Smooth muscle cell (in vitro differentiated cells): ENCODE results near the gene INTS2. TPM values are rescaled to one million over a fixed set of nuclear protein-coding genes. Genes with fewer than 3 reads are reported as not detected.

Experiments used
- DNase-seq: peaks from one replicate; lab custom pipeline; 2025; ENCODE audit not compliant: unreplicated experiment; lab: John Stamatoyannopoulos, UW
- H2AFZ ChIP-seq: fragments of 200-600 bp; sonication (generic); 2 replicates; pipeline ENCODE4 v1.6.0; 2016; ENCODE audit warnings: antibody characterized with exemption, low read depth, mild to moderate bottlenecking
- H3F3A ChIP-seq: fragments of 200-600 bp; sonication (generic); 2 replicates; pipeline ENCODE4 v1.6.0; 2017; ENCODE audit warnings: antibody characterized with exemption, low read depth
- H3K27ac ChIP-seq: fragments of 200-600 bp; sonication (generic); 2 replicates; pipeline ENCODE4 v1.5.1; 2016; ENCODE audit warnings: low read depth, mild to moderate bottlenecking
- H3K27me3 ChIP-seq: fragments of 200-600 bp; sonication (generic); 2 replicates; pipeline ENCODE4 v1.6.1; 2016; ENCODE audit warnings: low read depth, mild to moderate bottlenecking
- H3K36me3 ChIP-seq: fragments of 200-600 bp; sonication (generic); 2 replicates; pipeline ENCODE4 v1.5.1; 2016; ENCODE audit warnings: low read depth
- H3K4me1 ChIP-seq: fragments of 200-600 bp; sonication (generic); 2 replicates; pipeline ENCODE4 v1.5.1; 2016; ENCODE audit warnings: low read depth
- H3K4me2 ChIP-seq: fragments of 200-600 bp; sonication (generic); 2 replicates; pipeline ENCODE4 v1.6.0; 2016; ENCODE audit warnings: mild to moderate bottlenecking
- H3K4me3 ChIP-seq: fragments of 200-600 bp; sonication (generic); 2 replicates; pipeline ENCODE4 v1.5.1; 2016; ENCODE audit warnings: mild to moderate bottlenecking
- H3K79me2 ChIP-seq: fragments of 200-600 bp; sonication (generic); 2 replicates; pipeline ENCODE4 v1.6.0; 2016; ENCODE audit warnings: low read depth, mild to moderate bottlenecking
- H3K9ac ChIP-seq: fragments of 200-600 bp; sonication (generic); 2 replicates; pipeline ENCODE4 v1.6.0; 2016; ENCODE audit warnings: low read depth
- H3K9me3 ChIP-seq: fragments of 200-600 bp; sonication (generic); replicated peaks from 2 replicates; pipeline ENCODE4 v1.5.1; 2016; ENCODE audit warnings: low read depth
- H4K20me1 ChIP-seq: fragments of 200-600 bp; sonication (generic); 2 replicates; pipeline ENCODE4 v1.6.0; 2016; ENCODE audit warnings: low read depth
- CTCF ChIP-seq: fragments of 200-600 bp; sonication (generic); IDR thresholded peaks from 2 replicates; pipeline ENCODE4 v1.5.1; 2017; ENCODE audit warnings: borderline replicate concordance, mild to moderate bottlenecking, antibody characterized with exemption; ENCODE audit not compliant: insufficient read depth, poor library complexity, severe bottlenecking
- WGBS: methylation state at CpG from one replicate; pipeline ENCODE4 v1.1.7; 2016; ENCODE audit warnings: low lambda C conversion rate; 5-methylcytosine and 5-hydroxymethylcytosine counted together
- polyA plus RNA-seq: library from polyadenylated mRNA; unstranded; fragments of >200 nt; fragmentation: Nextera tagmentation; extraction: Ambion mirVana; gene quantifications from 2 replicates; pipeline ENCODE4 v1.2.1, GENCODE V29; 2016
- total RNA-seq: library from RNA; depleted of rRNA; stranded (reverse); fragments of >200 nt; gene quantifications from 2 replicates; pipeline ENCODE4 v1.2.3, GENCODE V29; 2014

Gene INTS2
- total and polyA plus RNA-seq, 2 experiments from 2014 or later: 3.9 to 15.5 TPM

- no peaks in the 10 kb centered on the region for H4K20me1 ChIP-seq
- no peaks in the 10 kb centered on the region for H3K79me2 ChIP-seq
- no peak overlapping the region for H3K27ac ChIP-seq
- H3K36me3 ChIP-seq: peaks cover 36% of the 10 kb centered on the region
- no peak overlapping the region for H2AFZ ChIP-seq
- WGBS: 93% methylated on average over 4 of the region's 4 CpGs
- H3K27me3 ChIP-seq: no peaks in the 10 kb centered on the region
- no peak overlapping the region for H3K4me2 ChIP-seq
- no peak overlapping the region for H3K9ac ChIP-seq
- H3K4me3 ChIP-seq: no peak overlapping the region
- no peaks in the 10 kb centered on the region for H3K9me3 ChIP-seq
- H3F3A ChIP-seq: no peaks in the 10 kb centered on the region
- H3K4me1 ChIP-seq: no peaks in the 10 kb centered on the region
- DNase-seq: no peak
- TF ChIP-seq CTCF: no peak
Measured at GRCh38 chr17:61955619-61956018, 27.8 kb upstream of the INTS2 start.

GRCh38 chr17:61947367-61948078 lies 19.7 kb upstream of the INTS2 start:
- no peaks in the 10 kb centered on the region for H3K79me2 ChIP-seq
- peaks cover 53% of the 10 kb centered on the region for H3K36me3 ChIP-seq
- H4K20me1 ChIP-seq: no peaks in the 10 kb centered on the region
- no peaks in the 10 kb centered on the region for H3K9me3 ChIP-seq
- H3K27ac ChIP-seq: no peak overlapping the region
- no peak overlapping the region for H3K4me2 ChIP-seq
- no peaks in the 10 kb centered on the region for H3K4me1 ChIP-seq
- no peak overlapping the region for H2AFZ ChIP-seq
- H3F3A ChIP-seq: peaks cover 6% of the 10 kb centered on the region
- no peak for TF ChIP-seq CTCF
- no peak overlapping the region for H3K4me3 ChIP-seq
- H3K9ac ChIP-seq: no peak overlapping the region
- H3K27me3 ChIP-seq: no peaks in the 10 kb centered on the region
- no peak for DNase-seq
- 92% methylated on average over 3 of the region's 3 CpGs for WGBS

GRCh38 chr17:61946359-61946758 lies 18.6 kb upstream of the INTS2 start:
- H3K9ac ChIP-seq: no peak overlapping the region
- H4K20me1 ChIP-seq: no peaks in the 10 kb centered on the region
- H3K27me3 ChIP-seq: no peaks in the 10 kb centered on the region
- H3F3A ChIP-seq: peaks cover 11% of the 10 kb centered on the region
- peaks cover 47% of the 10 kb centered on the region for H3K36me3 ChIP-seq
- no peak overlapping the region for H3K27ac ChIP-seq
- TF ChIP-seq CTCF: no peak
- no peak for DNase-seq
- H3K4me2 ChIP-seq: no peak overlapping the region
- no peaks in the 10 kb centered on the region for H3K79me2 ChIP-seq
- no peak overlapping the region for H3K4me3 ChIP-seq
- 98% methylated on average over 2 of the region's 2 CpGs for WGBS
- H3K4me1 ChIP-seq: no peaks in the 10 kb centered on the region
- H3K9me3 ChIP-seq: no peaks in the 10 kb centered on the region
- H2AFZ ChIP-seq: no peak overlapping the region

DNA sequence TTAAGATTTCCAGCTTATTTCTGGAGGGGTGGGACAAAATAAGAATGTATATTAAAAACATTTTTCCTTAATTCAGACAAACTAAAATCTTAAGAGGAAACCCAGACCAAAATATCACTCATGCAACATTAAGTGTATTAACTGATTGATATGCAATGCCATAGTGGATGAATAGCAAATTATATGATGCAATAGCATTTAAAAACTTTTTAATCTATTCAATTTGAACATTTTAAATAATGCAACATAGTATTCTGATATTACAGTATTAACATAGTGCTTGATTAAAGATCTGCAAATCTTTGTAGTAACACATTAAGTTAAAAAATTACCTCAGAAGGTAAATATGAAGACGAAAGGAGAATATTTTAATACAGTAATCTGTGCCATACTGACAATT lies 15.3 kb upstream of the INTS2 start:
- Histone ChIP-seq H3K4me3 (no peak overlapping the region), H3K27ac (no peak overlapping the region), H3K4me2 (no peak overlapping the region), H3K9me3 (no peaks in the 10 kb centered on the region), H3K79me2 (no peaks in the 10 kb centered on the region), H3K36me3 (peaks cover 20% of the 10 kb centered on the region), H3K27me3 (no peaks in the 10 kb centered on the region), H4K20me1 (no peaks in the 10 kb centered on the region), H2AFZ (no peak overlapping the region), H3K4me1 (no peaks in the 10 kb centered on the region), H3K9ac (no peak overlapping the region), H3F3A (peaks cover 11% of the 10 kb centered on the region)
- DNase-seq: no peak
- no peak for TF ChIP-seq CTCF
- WGBS: 100% methylated on average over 1 of the region's 1 CpG
